Psoas muscle (tissue), 8 donors: ENCODE results near the gene TMEM132C. TPM values are rescaled to one million over a fixed set of nuclear protein-coding genes. Genes with fewer than 3 reads are reported as not detected.

Source experiments
- ATAC-seq, 4 donors: fragments of 200-7000 bp; cut with Tn5 transposase; one replicate each; pipeline ENCODE4 v1.9.1; 2020; ENCODE audit warnings: moderate library complexity in 3 of 4, mild to moderate bottlenecking in 2 of 4
- DNase-seq, 2 donors: peaks; one replicate each; pipeline ENCODE4 v3.0.0-alpha.2; 2020
- H3K27ac ChIP-seq: fragments of 200-600 bp; one replicate; pipeline ENCODE4 v1.8.0; 2022
- H3K27me3 ChIP-seq, 3 donors: fragments of 200-600 bp in 1 of 3; one replicate each; pipeline versions ENCODE4 v1.6.1 to v1.8.0; 2013 to 2022; ENCODE audit warnings: low read length in 2 of 3, mild to moderate bottlenecking in 2 of 3, moderate library complexity in 1 of 3; ENCODE audit not compliant: insufficient read depth in 3 of 3
- H3K36me3 ChIP-seq, 2 donors: fragments of 200-600 bp in 1 of 2; one replicate each; pipeline versions ENCODE4 v1.6.1 to v1.8.0; 2013 to 2022; ENCODE audit warnings: low read depth in 1 of 2, mild to moderate bottlenecking in 1 of 2, moderate library complexity in 1 of 2; ENCODE audit not compliant: insufficient read depth in 1 of 2
- H3K4me1 ChIP-seq: fragments of 200-600 bp; one replicate; pipeline ENCODE4 v1.8.0; 2022
- H3K4me3 ChIP-seq: fragments of 200-600 bp; one replicate; pipeline ENCODE4 v1.8.0; 2022; ENCODE audit warnings: mild to moderate bottlenecking
- H3K9me3 ChIP-seq: fragments of 200-600 bp; one replicate; pipeline ENCODE4 v1.8.0; 2022
- CTCF ChIP-seq: fragments of 200-600 bp; IDR thresholded peaks from one replicate; pipeline ENCODE4 v1.8.0; 2022; ENCODE audit warnings: antibody characterized with exemption
- WGBS, 3 donors: extraction: QIAGEN DNeasy Blood & Tissue Kit; methylation state at CpG; one replicate each; pipeline versions ENCODE4 v1.1.6 to v1.1.7; 2013; 5-methylcytosine and 5-hydroxymethylcytosine counted together
- intact Hi-C, 2 donors: fragments of 100-400 bp; cut with DNase I; formaldehyde crosslinking; loops; one replicate each; pipeline versions ENCODE4 v1.11.0 to v1.14.2; 2022
- polyA plus RNA-seq, 3 donors: library from polyadenylated mRNA; stranded (reverse); fragments of 200-250 nt; gene quantifications; one replicate each; pipeline ENCODE4 v1.2.3, GENCODE V29; 2013
- total RNA-seq, 4 donors: library from RNA; stranded (reverse); fragmentation: NEBNext Ultra II Directional in 2 of 4; extraction: Animal tissue kit (Norgen Biotek cat#: 25700) in 2 of 4; gene quantifications; one replicate each; pipeline versions ENCODE4 v1.2.1 to v1.2.4, GENCODE V29; 2021 to 2023
- donor health status: healthy with polysubstance abuse.
- donor health status: DM: no; HTN: no; CAD: no; lungs with moderate emphysema.
- donor health status: Bipolar disorder and iron deficiency.
- donor health status: healthy.
- donor health status: DM: yes; HTN: yes; CAD: no.
- donor health status: DM: no; HTN: no; CAD: no.
- donor health status: DM: no; HTN: no; CAD: no.
- donor health status: DM: yes; HTN: yes; CAD: no.

TMEM132C gene
- total and polyA plus RNA-seq, 7 donors: 0.16 to 0.77 (median 0.47) TPM

DNA sequence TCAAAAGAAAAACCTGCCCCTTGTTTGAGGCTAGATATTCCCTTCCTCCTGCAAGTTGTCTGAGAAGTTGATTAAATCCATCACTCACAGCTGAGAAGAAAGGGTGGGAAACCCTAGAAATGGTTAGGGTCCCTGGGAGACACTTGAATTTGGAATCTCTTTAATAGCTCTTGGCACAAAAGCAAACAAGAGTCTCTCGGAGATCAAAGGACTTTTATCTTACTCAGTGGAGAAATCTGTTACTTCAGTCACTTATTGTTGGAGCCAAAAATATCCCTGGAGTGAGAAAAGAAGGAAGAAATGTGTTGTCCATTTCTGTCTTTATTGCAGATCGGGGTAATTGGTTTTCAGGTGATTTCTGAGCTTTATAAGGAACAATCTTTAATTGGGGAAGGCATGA lies 47.0 kb downstream of the TMEM132C start:
- Histone ChIP-seq H3K4me1 (no peaks in the 10 kb centered on the region), H3K36me3 (no peaks in the 10 kb centered on the region), H3K4me3 (no peak overlapping the region), H3K27ac (no peak overlapping the region), H3K27me3 (no peaks in the 10 kb centered on the region), H3K9me3 (no peaks in the 10 kb centered on the region)
- DNase-seq (no peak), ATAC-seq (no peak)
- no peak for TF ChIP-seq CTCF
- intact Hi-C loops: no loop called here
- whole genome bisulfite sequencing, 3 donors: 28 to 41% (median 33%) methylated on average over 2 of the region's 2 CpGs

GRCh38 chr12:128314611-128315010 lies 47.6 kb downstream of the TMEM132C start:
- DNase-seq (no peak), ATAC-seq (no peak)
- Histone ChIP-seq H3K9me3 (no peaks in the 10 kb centered on the region), H3K27ac (no peak overlapping the region), H3K36me3 (no peaks in the 10 kb centered on the region), H3K4me1 (no peaks in the 10 kb centered on the region), H3K4me3 (no peak overlapping the region), H3K27me3 (no peaks in the 10 kb centered on the region)
- 64 to 67% (median 67%) methylated on average over 3 of the region's 3 CpGs for WGBS, 3 donors
- TF ChIP-seq CTCF: no peak
- intact Hi-C loops: no loop called here

DNA sequence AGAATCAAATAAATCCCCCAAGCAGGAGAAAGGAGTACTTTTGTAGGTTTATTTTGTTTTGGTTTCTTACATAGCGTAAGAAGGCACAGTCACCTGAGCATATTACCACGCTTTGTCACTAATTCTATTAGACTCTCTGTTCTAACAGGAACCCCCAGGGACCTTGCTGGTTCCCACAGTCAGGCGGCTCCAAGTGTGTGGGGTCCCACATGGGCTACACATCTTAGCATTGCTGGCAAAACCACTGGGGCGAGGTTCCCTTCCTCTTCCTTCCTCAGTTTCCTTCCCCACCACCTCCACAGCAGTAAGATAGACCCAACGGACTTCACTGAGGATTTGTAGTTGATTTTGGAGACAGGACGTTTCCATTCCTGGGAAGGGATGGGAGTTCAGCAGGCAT lies 49.1 kb downstream of the TMEM132C start:
- Histone ChIP-seq H3K4me1 (no peaks in the 10 kb centered on the region), H3K4me3 (no peak overlapping the region), H3K27ac (no peak overlapping the region), H3K36me3 (no peaks in the 10 kb centered on the region), H3K9me3 (no peaks in the 10 kb centered on the region), H3K27me3 (no peaks in the 10 kb centered on the region)
- intact Hi-C loops: no loop called here
- TF ChIP-seq CTCF: no peak
- DNase-seq: no peak
- 63 to 68% (median 68%) methylated on average over 6 of the region's 6 CpGs for WGBS, 3 donors
- no peak for ATAC-seq

DNA sequence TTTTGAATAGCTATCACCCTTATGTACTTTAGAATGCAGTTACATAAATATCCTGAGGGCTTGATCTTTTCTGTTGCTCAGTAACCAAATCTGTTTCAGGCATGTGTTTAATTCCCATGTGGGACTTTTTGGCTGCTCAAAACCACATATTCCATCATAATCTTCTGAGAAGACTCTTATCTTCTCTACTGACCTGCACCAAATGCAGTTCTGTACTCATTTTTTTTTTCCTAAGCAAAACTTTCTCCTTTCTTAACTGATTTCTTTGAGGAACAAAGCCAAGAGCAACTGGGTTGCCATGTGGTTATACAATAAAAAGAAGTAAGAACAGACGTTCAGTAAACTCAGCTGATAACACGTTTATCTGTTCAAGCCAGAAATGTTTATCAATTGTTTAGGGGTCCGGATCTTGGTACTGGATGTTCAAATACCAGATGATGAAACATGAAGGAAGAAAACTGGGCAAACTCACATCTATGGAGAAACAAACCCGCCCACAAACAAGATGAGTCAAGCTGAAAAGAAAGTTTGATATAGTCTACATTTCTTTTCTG lies 50.1 kb downstream of the TMEM132C start:
- no peak overlapping the region for H3K27ac ChIP-seq
- H3K4me1 ChIP-seq: no peaks in the 10 kb centered on the region
- H3K4me3 ChIP-seq: no peak overlapping the region
- H3K27me3 ChIP-seq: no peaks in the 10 kb centered on the region
- H3K36me3 ChIP-seq: no peaks in the 10 kb centered on the region
- ATAC-seq: peak in 1 of 4 donors; percentile 30
- no peak for DNase-seq
- intact Hi-C loops: no loop called here
- 41 to 48% (median 44%) methylated on average over 4 of the region's 4 CpGs for WGBS, 3 donors
- H3K9me3 ChIP-seq: peaks cover 4% of the 10 kb centered on the region
- TF ChIP-seq CTCF: no peak

- no peaks in the 10 kb centered on the region for H3K4me1 ChIP-seq
- no peak for DNase-seq
- no peak for TF ChIP-seq CTCF
- no peaks in the 10 kb centered on the region for H3K27me3 ChIP-seq
- intact Hi-C loops: no loop called here
- no peak for ATAC-seq
- 50 to 61% (median 52%) methylated on average over 5 of the region's 5 CpGs for WGBS, 3 donors
- H3K9me3 ChIP-seq: peaks cover 4% of the 10 kb centered on the region
- H3K36me3 ChIP-seq: no peaks in the 10 kb centered on the region
- no peak overlapping the region for H3K4me3 ChIP-seq
- no peak overlapping the region for H3K27ac ChIP-seq
These were observed 51.4 kb downstream of the TMEM132C start for GRCh38 chr12:128318341-128318740.
